Tibial nerve (tissue), 4 donors: ENCODE results near the gene CDKN1C. TPM values are rescaled to one million over a fixed set of nuclear protein-coding genes. Genes with fewer than 3 reads are reported as not detected.

ENCODE experiments used
- DNase-seq, 2 donors: peaks; one replicate each; pipeline ENCODE4 v3.0.0-alpha.2; 2019; ENCODE audit warnings: low spot score in 2 of 2
- H3K27ac ChIP-seq, 4 donors: fragments of 200-600 bp; sonication (generic) in 3 of 4; one replicate each; pipeline ENCODE4 v1.5.1; 2017 to 2019; ENCODE audit warnings: mild to moderate bottlenecking in 1 of 4
- H3K27me3 ChIP-seq, 2 donors: fragments of 200-600 bp; sonication (generic) in 1 of 2; one replicate each; pipeline versions ENCODE4 v1.5.1 to v1.6.0; 2017 to 2019
- H3K36me3 ChIP-seq, 3 donors: fragments of 200-600 bp; sonication (generic); one replicate each; pipeline ENCODE4 v1.5.1; 2018 to 2019
- H3K4me1 ChIP-seq, 4 donors: fragments of 200-600 bp; sonication (generic) in 3 of 4; one replicate each; pipeline ENCODE4 v1.5.1; 2017 to 2019
- H3K4me3 ChIP-seq, 4 donors: fragments of 200-600 bp; sonication (generic) in 3 of 4; one replicate each; pipeline ENCODE4 v1.5.1; 2017 to 2019; ENCODE audit warnings: mild to moderate bottlenecking in 1 of 4, moderate library complexity in 1 of 4
- H3K9me3 ChIP-seq, 4 donors: fragments of 200-600 bp; sonication (generic) in 3 of 4; one replicate each; pipeline ENCODE4 v1.5.1; 2017 to 2019
- EP300 ChIP-seq, 2 donors: sonication (generic); formaldehyde crosslinking; IDR thresholded peaks; one replicate each; pipeline ENCODE4 v1.6.1; 2017; ENCODE audit warnings: antibody characterized with exemption in 2 of 2, mild to moderate bottlenecking in 1 of 2
- POLR2A ChIP-seq, 2 donors: fragments of 450-650 bp; IDR thresholded peaks; one replicate each; pipeline ENCODE4 v1.6.1; 2017; ENCODE audit warnings: antibody characterized with exemption in 2 of 2, mild to moderate bottlenecking in 2 of 2, moderate library complexity in 2 of 2
- WGBS, 2 donors: methylation state at CpG; one replicate each; pipeline ENCODE4 v1.1.5; 2018; 5-methylcytosine and 5-hydroxymethylcytosine counted together
- total RNA-seq, 4 donors: library from RNA; depleted of rRNA; stranded (reverse); fragments of >200 nt; gene quantifications; one replicate each; pipeline ENCODE4 v1.1.0, GENCODE V29; 2016
- TF ChIP-seq, protein P1 (sequence below), 5 experiments: fragments of 200-600 bp in 3 of 5; fragments of 450-650 bp in 2 of 5; sonication (generic) in 3 of 5; IDR thresholded peaks; one replicate each; pipeline ENCODE4 v1.5.1; 2016 to 2019; ENCODE audit warnings: antibody characterized with exemption in 5 of 5, mild to moderate bottlenecking in 3 of 5, moderate library complexity in 2 of 5

CDKN1C gene
- total RNA-seq, 4 donors from 2014 or later, result 128 to 330 (median 260) TPM

DNA sequence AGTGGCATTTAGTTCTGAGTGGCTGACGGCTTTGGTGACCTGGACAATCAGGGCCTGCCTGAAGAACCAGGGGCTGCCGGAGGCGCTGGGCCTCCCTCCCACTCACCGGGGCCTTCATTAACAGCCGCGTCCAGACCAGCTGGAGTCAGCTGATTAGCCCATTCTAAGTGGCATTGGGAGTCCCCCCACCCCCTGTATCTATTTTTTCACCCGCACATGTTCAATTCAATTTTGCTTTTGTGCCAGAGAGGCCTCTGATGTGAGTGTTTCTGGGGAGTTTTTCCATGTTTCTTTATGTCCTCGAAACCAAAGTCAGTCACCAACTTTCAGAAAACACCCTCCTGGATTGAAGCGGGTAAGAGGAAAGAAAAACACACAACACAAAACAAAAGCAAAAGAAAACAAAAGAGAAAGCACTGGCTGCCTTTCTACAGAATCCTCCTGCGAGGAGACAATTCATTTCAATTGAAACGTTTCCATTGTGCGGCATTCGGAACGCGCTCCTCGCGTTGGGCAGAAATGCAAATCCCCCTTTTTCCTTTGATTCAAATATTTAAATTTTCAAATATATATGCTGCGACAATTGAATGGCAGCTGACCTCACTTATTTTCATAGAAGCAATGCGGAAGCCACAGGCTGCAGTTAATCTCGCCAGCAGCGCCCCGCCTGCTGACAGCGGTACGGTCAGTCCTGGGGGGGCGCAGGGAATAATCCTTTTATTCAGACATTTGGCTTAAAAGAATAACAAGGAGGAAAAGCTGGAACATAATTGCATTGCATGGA is 17.7 kb downstream of the CDKN1C start:
- DNase-seq, result no peak
- peaks cover 0 to 54% of the 10 kb centered on the region in 2 donors for H3K27me3 ChIP-seq
- peak overlapping the region in 1 of 4 donors; percentile 77 for H3K27ac ChIP-seq
- no peaks in the 10 kb centered on the region for H3K36me3 ChIP-seq
- TF ChIP-seq EP300 (IDR thresholded peaks at IDR 0.05) (peak in 1 of 2 donors; percentile 42), POLR2A (IDR thresholded peaks at IDR 0.05) (no peak)
- TF ChIP-seq, protein P1, sequence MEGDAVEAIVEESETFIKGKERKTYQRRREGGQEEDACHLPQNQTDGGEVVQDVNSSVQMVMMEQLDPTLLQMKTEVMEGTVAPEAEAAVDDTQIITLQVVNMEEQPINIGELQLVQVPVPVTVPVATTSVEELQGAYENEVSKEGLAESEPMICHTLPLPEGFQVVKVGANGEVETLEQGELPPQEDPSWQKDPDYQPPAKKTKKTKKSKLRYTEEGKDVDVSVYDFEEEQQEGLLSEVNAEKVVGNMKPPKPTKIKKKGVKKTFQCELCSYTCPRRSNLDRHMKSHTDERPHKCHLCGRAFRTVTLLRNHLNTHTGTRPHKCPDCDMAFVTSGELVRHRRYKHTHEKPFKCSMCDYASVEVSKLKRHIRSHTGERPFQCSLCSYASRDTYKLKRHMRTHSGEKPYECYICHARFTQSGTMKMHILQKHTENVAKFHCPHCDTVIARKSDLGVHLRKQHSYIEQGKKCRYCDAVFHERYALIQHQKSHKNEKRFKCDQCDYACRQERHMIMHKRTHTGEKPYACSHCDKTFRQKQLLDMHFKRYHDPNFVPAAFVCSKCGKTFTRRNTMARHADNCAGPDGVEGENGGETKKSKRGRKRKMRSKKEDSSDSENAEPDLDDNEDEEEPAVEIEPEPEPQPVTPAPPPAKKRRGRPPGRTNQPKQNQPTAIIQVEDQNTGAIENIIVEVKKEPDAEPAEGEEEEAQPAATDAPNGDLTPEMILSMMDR (IDR thresholded peaks at IDR 0.05), result peak in 1 of 5 experiments; percentile 11
- WGBS, 2 donors, result 42 to 52% methylated on average over 25 of the region's 25 CpGs
- H3K9me3 ChIP-seq, result no peaks in the 10 kb centered on the region
- H3K4me1 ChIP-seq, result peaks cover 0 to 23% (median 3%) of the 10 kb centered on the region in 4 donors
- peak overlapping the region in 2 of 4 donors; percentile 3 to 25 for H3K4me3 ChIP-seq

DNA sequence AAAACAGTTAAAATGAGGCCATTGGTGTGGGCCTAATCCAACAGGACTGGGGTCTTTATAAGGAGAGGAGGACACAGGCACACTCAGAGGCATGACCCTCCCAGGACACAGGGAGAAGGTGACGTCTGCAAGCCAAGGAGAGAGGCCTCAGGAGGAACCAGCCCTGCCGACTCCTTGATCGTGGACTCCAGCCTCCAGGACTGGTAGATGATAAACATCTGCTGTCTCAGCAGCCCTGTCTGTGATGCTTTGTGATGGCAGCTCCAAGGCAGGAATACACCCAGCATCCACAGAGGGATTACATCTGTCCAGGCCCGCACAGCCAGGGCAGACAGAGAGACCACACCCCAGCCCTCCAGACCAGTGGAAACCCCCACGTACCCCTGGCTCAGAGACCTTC is 18.4 kb downstream of the CDKN1C start:
- Histone ChIP-seq H3K36me3 (no peaks in the 10 kb centered on the region), H3K27ac (peak overlapping the region in 1 of 4 donors; percentile 77), H3K4me1 (peaks cover 0 to 29% (median 5%) of the 10 kb centered on the region in 4 donors), H3K9me3 (no peaks in the 10 kb centered on the region), H3K4me3 (no peak overlapping the region), H3K27me3 (peaks cover 0 to 49% of the 10 kb centered on the region in 2 donors)
- TF ChIP-seq, protein P1 (IDR thresholded peaks at IDR 0.05), result no peak
- TF ChIP-seq POLR2A (IDR thresholded peaks at IDR 0.05) (no peak), EP300 (IDR thresholded peaks at IDR 0.05) (no peak)
- DNase-seq, result no peak
- 94 to 97% methylated on average over 3 to 5 of the region's 5 CpGs for WGBS, 2 donors

DNA sequence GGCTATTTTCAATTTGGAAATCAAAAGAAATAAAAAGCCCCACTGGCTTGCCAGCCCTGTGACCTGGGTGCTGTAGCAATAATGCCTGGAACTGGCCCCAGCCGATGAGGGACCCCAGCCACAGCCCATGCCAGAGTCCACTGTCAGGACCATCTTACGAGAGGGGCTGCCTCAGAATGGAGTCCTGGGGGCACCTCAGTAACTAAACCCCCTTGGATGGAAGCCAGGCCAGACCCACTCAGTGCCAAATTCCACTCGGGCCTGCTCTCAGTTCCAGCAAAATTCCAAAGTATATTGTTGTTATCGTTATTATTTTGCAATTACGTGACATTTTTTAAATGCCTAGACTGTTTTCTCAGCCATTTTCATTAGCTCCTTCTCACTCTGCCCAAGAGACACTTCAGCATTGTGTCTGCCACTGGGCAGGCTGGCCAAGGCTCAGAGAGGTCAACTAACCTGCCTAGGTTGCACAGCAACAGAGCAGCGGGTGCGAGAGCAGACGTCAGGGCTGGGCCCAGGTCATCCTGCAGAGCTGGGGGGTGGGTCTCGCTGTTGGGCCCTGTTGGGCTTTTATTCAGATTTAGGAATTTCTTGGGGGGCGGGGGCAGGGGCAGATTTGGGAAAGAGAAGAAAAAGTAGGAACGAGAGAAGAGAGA is 19.5 kb downstream of the CDKN1C start:
- TF ChIP-seq, protein P1 (IDR thresholded peaks at IDR 0.05), result no peak
- no peak for TF ChIP-seq POLR2A (IDR thresholded peaks at IDR 0.05)
- TF ChIP-seq EP300 (IDR thresholded peaks at IDR 0.05), result no peak
- H3K27me3 ChIP-seq, result peaks cover 0 to 45% of the 10 kb centered on the region in 2 donors
- 84 to 85% methylated on average over 11 of the region's 11 CpGs for WGBS, 2 donors
- no peaks in the 10 kb centered on the region for H3K9me3 ChIP-seq
- H3K27ac ChIP-seq, result no peak overlapping the region
- H3K4me1 ChIP-seq, result peaks cover 0 to 32% (median 5%) of the 10 kb centered on the region in 4 donors
- no peak for DNase-seq
- no peak overlapping the region for H3K4me3 ChIP-seq
- no peaks in the 10 kb centered on the region for H3K36me3 ChIP-seq

DNA sequence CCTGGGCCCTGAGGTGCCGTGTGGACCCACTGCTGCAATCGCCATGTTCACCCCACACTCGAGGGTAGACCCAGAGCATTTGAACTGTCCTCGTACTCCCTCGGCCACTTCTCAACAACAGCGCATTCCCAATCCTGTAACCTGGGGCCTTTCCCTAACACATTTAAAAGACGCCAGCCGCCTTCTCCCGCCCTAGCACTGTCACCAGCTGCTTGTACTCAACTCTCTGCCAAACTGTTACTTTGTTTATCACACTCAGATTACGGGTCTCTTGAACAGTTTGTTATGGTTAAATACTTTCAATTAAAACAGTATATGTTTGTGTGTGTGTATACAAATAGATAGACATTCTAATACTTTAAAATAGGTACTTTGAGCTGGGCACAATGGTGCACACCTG is 20.7 kb downstream of the CDKN1C start:
- peaks cover 0 to 33% of the 10 kb centered on the region in 2 donors for H3K27me3 ChIP-seq
- WGBS, 2 donors, result 96 to 97% methylated on average over 10 of the region's 10 CpGs

More for the DNA sequence above, 20.7 kb downstream of the CDKN1C start:
- no peak for DNase-seq
- no peaks in the 10 kb centered on the region for H3K36me3 ChIP-seq
- TF ChIP-seq, protein P1 (IDR thresholded peaks at IDR 0.05), result no peak
- no peak for TF ChIP-seq POLR2A (IDR thresholded peaks at IDR 0.05)
- no peak for TF ChIP-seq EP300 (IDR thresholded peaks at IDR 0.05)
- H3K4me3 ChIP-seq, result no peak overlapping the region
- no peak overlapping the region for H3K27ac ChIP-seq
- H3K4me1 ChIP-seq, result peaks cover 0 to 36% (median 5%) of the 10 kb centered on the region in 4 donors
- H3K9me3 ChIP-seq, result no peaks in the 10 kb centered on the region
